OCI-M2 (cell line): ENCODE results near the gene DNAH10.

ENCODE experiments used
- DNase-seq: peaks from one replicate; lab custom pipeline; 2025; ENCODE audit not compliant: unreplicated experiment; lab: John Stamatoyannopoulos, UW

Gene DNAH10

DNA sequence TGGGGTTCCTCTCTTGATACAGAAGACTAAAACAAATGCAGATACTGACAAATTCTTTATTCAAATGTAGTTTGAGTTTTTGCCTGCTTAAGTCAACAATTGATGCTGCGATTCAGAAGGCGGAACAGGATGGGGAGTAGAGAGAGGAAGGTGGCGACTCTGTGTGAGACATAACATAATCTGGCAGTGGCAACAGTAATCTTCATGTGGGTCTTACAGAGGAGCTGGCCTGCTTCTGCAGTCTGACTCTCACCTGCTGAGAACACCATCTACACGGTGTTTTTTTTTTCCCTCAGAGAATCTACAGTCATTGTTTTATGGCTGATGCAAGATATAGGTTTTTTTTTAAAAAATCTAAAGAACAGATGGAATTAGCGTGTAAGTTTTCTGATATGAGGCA, 200.4 kb downstream of the DNAH10 start:
- DNase-seq: no peak

DNA sequence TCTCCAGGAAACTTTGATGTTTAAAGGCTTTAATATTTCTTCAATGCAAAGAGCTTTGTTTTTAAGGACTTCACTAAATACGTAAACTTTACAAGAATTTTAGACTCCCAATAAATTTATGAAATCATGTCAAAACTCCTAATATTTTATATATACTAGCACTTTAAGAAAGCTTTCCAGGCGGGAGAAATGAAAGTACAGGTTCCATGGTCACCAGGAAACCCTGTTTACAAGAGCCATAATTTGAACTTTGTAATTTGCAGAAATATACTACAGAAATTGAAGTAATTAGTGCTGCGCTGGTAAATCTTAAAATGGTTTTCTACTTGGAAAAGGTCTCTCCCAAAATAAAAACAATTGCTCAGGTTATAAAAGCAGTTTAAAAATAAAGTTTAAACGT, 201.7 kb downstream of the DNAH10 start:
- DNase-seq: no peak

DNA sequence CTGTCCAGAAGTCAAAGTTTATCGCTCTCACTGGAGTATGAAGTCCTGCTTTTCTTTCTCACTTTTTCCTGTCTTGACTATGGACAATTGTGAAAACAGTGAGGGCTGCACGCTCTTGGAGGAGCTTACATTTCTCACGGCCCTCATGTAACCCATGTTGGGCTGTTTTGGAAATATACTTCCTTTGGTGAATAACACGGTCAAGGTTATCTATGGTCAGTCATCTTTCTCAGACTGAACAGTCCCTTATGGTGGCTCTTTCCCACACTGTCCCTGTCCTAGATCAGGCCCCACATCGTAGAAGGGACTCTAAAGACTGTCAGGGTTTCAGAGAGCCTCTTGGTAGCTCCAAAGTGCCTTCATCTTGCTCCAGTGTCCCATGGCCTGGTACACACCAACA, 203.3 kb downstream of the DNAH10 start:
- no peak for DNase-seq

DNA sequence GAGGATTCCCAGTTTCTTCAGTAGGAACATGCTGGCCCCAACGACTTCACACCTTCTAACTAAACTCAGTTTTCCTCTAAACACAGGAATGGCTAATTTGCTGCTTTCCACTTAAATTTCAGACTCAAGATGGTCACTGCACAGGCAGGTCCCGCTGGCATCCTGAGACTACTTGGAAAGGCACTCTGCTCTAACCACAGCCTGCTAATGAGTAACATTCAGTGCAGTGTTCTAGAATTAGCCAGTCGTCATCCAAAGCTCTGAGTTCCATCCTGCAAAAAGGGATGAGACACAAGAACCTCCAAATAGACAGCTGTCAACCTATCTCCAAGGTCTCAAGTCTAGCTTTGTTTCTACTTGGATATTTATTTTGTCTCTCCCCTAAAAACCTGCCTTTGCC, 204.5 kb downstream of the DNAH10 start:
- no peak for DNase-seq

- DNase-seq: no peak
Observed at GRCh38 chr12:123967121-123967586, 205.1 kb downstream of the DNAH10 start.

GRCh38 chr12:123971449-123971769, 209.3 kb downstream of the DNAH10 start:
- no peak for DNase-seq

GRCh38 chr12:123971770-123972456, 209.8 kb downstream of the DNAH10 start:
- DNase-seq: no peak

DNA sequence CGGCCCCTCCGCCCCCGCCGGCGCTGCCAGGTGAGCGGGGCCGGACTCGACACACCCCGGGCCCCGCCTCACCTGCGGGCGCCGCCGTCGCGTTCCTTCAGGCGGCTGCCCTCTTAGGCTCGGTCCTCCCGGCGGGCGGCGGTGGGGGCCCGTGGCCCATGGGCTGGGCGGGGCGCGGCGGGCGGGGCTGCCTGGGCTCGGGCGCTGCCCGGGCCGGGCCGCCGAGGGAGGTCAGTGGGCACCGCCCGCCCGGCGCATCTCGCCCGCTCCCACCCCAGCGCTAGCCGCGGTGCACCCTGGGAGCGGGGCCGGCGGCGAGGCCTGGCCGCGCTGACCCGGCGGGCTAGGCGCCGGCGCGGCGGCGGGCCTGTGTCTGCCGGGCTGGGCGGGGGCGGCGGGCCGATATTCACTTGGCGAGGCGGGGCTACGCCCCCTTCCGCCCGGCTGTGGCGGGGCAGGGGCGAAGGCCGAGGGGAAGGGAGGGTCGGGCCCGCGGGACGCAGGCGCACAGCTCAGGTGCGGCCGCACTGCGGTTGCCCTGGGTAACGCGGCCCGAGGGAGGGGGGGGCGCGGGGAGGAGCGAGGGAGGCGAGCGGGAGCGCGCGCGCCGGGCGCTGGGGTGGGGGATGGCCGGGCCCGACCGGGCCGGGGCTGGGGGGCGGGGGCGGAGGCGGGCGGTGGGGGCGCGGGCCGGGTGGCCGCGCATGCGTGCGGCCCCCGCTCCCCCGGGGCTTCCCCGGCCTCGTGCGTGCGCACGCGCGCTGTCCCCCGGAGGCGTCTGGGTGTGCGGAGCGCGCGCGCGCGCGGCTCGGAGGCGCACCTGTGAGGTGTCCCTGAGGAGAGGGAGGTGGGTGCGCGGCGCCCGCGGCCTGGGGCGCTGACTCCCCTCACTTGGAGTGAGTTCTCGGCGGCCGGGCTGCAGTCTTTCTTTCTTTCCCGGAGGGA, 210.6 kb downstream of the DNAH10 start, which contains the start of the genes CCDC92 and ZNF664:
Gene CCDC92, minus strand, starts transcription at position 375 of the 945 bp plus-strand sequence. CDS start 28,526 bp downstream, outside the sequence.
Gene ZNF664, plus strand, starts transcription at position 759 of the 945 bp plus-strand sequence. CDS start 38,930 bp downstream, outside the sequence.
- DNase-seq: no peak

DNA sequence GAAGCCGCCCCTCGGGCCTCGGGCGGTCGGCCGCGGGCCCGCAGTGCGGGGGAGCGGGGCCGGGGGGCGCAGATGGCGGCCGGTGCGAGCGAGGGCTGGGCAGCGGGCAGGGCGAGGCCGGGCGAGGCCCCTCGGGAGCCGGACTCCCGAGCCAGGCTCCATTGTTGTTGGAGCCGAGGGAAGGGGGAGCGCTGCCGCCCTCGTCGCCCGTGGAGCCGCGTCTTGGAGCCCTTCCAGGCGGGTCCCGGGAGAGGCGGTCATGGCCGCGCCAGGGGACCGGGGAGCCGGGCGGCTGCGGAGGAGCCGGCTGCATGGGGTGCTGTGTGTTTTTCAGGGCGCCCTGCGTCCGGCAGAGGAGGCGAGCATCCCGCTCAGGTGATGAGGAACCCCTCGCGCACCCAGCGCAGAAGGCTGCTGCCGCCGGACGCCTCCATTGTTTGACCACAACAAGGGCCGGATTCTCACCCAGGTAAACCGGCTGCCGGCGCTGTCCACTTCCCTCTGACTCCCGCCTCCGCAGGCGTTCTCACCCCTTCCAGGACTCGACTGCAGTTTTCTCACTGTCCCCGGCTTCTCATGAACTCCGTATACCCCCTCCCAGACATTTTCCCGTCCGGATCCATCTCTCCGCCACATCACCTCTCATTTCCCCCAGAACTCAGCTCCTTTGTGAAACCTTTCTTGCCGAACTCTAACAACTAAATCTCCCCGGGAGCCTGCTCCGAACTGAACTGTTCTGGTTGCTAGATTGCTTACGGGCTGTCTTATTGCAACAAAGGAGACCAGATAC, 211.6 kb downstream of the DNAH10 start:
- DNase-seq: no peak

DNA sequence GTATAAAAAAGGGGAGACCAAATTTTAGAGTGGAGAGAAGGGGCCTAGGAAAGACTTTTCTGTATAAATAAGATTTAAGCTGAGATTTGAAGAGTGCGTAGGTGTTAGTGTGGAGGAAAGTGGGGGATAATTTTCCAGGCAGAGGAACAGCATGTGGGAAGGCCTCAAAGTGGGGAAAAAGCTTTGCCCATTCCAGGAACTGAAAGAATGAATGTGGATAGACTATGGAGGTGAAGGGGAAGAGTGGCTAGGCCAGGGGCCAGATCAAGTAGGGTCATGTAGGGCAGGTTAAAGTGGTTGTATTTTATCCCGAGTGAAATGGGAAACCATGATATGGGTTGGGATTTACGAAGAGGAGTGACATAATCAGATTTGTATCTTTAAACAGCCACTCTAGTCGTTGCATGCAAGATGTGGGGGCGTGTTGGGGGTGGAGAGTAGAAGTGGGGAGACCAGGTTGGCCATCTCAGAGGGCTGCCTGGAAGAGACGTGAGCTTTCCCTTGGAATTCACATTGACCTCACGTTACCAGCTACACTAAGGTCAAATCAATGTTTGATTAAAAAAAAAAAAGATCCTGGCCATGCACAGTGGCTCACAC, 214.2 kb downstream of the DNAH10 start:
- no peak for DNase-seq

DNA sequence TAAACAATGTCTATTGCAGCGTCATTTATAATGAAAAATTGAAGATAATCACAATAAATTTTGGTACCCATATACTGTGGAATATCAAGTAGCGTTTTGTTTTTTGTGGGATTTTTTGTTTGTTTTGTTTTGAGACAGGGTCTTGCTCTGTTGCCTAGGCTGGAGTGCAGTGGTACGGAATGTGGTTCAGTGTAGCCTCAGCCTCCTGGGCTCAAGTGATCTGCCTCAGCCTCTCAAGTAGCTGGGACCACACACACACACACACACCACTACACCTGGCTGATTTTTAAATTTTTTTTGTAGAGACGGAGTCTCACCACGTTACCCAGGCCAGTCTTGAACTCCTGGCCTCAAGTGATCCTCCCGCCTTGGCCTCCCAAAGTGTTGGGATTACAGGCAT, 217.5 kb downstream of the DNAH10 start:
- no peak for DNase-seq

GRCh38 chr12:123982269-123982668, 220.2 kb downstream of the DNAH10 start:
- DNase-seq: no peak

- DNase-seq: no peak
Observed at GRCh38 chr12:123983822-123984485, 221.9 kb downstream of the DNAH10 start.

DNA sequence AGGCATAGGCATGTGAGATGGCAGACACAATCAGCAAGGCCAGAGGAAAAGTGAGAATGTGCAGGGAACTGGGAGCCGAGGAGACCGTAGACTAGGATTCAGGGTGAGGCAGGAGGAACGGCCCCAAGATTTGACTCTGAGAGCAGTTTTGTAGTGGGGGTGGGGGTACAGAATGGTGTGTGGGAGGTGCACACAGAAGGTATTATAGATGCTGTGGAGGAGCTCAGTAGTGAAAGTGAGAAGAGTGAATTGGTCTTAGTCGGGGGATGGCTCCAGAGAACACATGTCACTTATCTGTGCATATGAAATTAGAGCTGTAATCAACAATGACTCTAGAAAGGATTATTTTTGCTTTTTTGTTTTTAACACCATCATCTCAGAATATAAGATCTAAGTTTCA, 222.8 kb downstream of the DNAH10 start:
- DNase-seq: no peak
